Prostate gland (tissue), 2 donors: ENCODE measurements around the gene USP17L5.
"Not testable (repeated sequence)": the region's sequence is repeated elsewhere in the genome, so short reads cannot be mapped to it uniquely, and the experiment has no call there.

ENCODE experiments used
- POLR2A ChIP-seq: fragments of 450-650 bp; IDR thresholded peaks from one replicate; pipeline ENCODE4 v1.6.1; 2016; ENCODE audit warnings: antibody characterized with exemption, mild to moderate bottlenecking
- POLR2AphosphoS5 ChIP-seq: sonication (generic); formaldehyde crosslinking; IDR thresholded peaks from one replicate; pipeline ENCODE4 v1.6.1; 2017; ENCODE audit warnings: antibody characterized with exemption
- TF ChIP-seq, protein P1 (sequence below), 4 experiments: fragments of 200-600 bp in 2 of 4; fragments of 450-650 bp in 2 of 4; sonication (generic) in 2 of 4; IDR thresholded peaks; 1 replicate in 3 of 4; 2 replicates in 1 of 4; pipeline ENCODE4 v1.5.1; 2016 to 2019; ENCODE audit warnings: antibody characterized with exemption in 4 of 4, mild to moderate bottlenecking in 2 of 4, moderate library complexity in 2 of 4

DNA sequence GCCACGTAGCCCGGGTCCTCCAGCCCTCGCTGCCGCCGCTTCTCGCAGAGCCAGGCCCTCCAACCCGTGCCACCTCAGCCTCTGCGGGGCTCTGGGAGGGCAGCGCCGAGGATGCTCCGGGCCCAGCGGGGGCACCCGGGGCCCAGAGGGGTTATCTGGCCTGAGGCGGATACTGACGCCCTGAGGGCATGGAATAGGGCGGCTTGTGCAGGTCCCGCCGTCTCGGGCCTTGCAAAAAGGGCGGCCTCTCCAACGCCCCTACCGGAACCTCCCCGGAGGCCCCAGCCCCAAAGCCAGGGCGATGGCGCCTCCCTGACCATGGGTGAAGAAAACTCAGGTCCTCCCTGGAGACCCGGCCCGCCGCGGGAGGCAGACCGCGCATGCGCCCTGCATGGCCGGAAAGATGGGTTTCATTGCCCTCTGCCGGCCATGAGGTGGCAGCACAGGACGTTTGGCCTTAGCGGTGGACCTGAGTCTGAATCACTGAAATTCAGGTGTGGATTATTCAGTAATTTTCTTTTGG, 41.9 kb downstream of the USP17L5 start:
- TF ChIP-seq, protein P1, sequence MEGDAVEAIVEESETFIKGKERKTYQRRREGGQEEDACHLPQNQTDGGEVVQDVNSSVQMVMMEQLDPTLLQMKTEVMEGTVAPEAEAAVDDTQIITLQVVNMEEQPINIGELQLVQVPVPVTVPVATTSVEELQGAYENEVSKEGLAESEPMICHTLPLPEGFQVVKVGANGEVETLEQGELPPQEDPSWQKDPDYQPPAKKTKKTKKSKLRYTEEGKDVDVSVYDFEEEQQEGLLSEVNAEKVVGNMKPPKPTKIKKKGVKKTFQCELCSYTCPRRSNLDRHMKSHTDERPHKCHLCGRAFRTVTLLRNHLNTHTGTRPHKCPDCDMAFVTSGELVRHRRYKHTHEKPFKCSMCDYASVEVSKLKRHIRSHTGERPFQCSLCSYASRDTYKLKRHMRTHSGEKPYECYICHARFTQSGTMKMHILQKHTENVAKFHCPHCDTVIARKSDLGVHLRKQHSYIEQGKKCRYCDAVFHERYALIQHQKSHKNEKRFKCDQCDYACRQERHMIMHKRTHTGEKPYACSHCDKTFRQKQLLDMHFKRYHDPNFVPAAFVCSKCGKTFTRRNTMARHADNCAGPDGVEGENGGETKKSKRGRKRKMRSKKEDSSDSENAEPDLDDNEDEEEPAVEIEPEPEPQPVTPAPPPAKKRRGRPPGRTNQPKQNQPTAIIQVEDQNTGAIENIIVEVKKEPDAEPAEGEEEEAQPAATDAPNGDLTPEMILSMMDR (IDR thresholded peaks at IDR 0.05) = peak in 3 of 4 experiments; percentile 54 to 61 (median 57)
- TF ChIP-seq POLR2A, POLR2AphosphoS5: not testable (repeated sequence)
